Measurements from ENCODE around the gene TLK1.

DNA sequence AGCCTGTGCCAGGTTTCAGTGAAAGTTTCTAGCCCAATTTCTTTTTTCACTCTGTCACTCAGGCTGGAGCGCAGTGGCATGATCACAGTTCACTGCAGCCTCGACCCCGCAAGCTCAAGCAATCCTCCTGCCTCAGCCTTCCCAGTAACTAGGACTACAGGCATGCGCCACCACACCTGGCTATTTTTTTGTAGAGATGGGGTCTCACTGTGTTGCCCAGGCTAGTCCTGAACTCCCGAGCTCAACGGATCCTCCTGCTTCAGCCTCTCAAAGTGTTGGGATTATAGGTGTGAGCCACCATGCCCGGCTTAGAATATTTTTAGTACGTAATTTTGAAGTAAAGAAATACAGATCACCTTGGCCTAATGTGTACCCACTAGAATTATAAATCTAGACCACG, 144.6 kb downstream of the TLK1 start:
- TF ChIP-seq EP300 (IDR thresholded peaks at IDR 0.05; ENCODE audit: borderline replicate concordance in 1 of 2, low read depth in 1 of 2, low read length in 1 of 2) (no peak), POLR2AphosphoS5 (IDR thresholded peaks at IDR 0.05; ENCODE audit: low read depth, low read length) (no peak), ELF1 (IDR thresholded peaks at IDR 0.05) (no peak), TCF12 (IDR thresholded peaks at IDR 0.05) (no peak), RFX5 (IDR thresholded peaks at IDR 0.05; ENCODE audit: low read length) (no peak), EZH2phosphoT487 (IDR thresholded peaks at IDR 0.05; ENCODE audit: borderline replicate concordance, low read depth) (no peak), TAF1 (IDR thresholded peaks at IDR 0.05; ENCODE audit: borderline replicate concordance, low read depth, low read length) (no peak), GABPA (IDR thresholded peaks at IDR 0.05; ENCODE audit: low read depth) (no peak)
- TF ChIP-seq, protein P1, sequence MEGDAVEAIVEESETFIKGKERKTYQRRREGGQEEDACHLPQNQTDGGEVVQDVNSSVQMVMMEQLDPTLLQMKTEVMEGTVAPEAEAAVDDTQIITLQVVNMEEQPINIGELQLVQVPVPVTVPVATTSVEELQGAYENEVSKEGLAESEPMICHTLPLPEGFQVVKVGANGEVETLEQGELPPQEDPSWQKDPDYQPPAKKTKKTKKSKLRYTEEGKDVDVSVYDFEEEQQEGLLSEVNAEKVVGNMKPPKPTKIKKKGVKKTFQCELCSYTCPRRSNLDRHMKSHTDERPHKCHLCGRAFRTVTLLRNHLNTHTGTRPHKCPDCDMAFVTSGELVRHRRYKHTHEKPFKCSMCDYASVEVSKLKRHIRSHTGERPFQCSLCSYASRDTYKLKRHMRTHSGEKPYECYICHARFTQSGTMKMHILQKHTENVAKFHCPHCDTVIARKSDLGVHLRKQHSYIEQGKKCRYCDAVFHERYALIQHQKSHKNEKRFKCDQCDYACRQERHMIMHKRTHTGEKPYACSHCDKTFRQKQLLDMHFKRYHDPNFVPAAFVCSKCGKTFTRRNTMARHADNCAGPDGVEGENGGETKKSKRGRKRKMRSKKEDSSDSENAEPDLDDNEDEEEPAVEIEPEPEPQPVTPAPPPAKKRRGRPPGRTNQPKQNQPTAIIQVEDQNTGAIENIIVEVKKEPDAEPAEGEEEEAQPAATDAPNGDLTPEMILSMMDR (IDR thresholded peaks at IDR 0.05): no peak
- TF ChIP-seq, protein P2, sequence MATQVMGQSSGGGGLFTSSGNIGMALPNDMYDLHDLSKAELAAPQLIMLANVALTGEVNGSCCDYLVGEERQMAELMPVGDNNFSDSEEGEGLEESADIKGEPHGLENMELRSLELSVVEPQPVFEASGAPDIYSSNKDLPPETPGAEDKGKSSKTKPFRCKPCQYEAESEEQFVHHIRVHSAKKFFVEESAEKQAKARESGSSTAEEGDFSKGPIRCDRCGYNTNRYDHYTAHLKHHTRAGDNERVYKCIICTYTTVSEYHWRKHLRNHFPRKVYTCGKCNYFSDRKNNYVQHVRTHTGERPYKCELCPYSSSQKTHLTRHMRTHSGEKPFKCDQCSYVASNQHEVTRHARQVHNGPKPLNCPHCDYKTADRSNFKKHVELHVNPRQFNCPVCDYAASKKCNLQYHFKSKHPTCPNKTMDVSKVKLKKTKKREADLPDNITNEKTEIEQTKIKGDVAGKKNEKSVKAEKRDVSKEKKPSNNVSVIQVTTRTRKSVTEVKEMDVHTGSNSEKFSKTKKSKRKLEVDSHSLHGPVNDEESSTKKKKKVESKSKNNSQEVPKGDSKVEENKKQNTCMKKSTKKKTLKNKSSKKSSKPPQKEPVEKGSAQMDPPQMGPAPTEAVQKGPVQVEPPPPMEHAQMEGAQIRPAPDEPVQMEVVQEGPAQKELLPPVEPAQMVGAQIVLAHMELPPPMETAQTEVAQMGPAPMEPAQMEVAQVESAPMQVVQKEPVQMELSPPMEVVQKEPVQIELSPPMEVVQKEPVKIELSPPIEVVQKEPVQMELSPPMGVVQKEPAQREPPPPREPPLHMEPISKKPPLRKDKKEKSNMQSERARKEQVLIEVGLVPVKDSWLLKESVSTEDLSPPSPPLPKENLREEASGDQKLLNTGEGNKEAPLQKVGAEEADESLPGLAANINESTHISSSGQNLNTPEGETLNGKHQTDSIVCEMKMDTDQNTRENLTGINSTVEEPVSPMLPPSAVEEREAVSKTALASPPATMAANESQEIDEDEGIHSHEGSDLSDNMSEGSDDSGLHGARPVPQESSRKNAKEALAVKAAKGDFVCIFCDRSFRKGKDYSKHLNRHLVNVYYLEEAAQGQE (IDR thresholded peaks at IDR 0.05; ENCODE audit: low read depth, low read length): no peak
- TF ChIP-seq, protein P3, sequence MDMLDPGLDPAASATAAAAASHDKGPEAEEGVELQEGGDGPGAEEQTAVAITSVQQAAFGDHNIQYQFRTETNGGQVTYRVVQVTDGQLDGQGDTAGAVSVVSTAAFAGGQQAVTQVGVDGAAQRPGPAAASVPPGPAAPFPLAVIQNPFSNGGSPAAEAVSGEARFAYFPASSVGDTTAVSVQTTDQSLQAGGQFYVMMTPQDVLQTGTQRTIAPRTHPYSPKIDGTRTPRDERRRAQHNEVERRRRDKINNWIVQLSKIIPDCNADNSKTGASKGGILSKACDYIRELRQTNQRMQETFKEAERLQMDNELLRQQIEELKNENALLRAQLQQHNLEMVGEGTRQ (IDR thresholded peaks at IDR 0.05; ENCODE audit: borderline replicate concordance, low read depth, low read length): no peak
